Right lobe of liver (tissue), 6 donors: ENCODE data around the gene ZBTB12. TPM values are rescaled to one million over a fixed set of nuclear protein-coding genes. Genes with fewer than 3 reads are reported as not detected.

Experiments
- ATAC-seq, 4 donors: fragments of 200-7000 bp; cut with Tn5 transposase; one replicate each; pipeline ENCODE4 v1.9.1; 2020; ENCODE audit warnings: mild to moderate bottlenecking in 4 of 4, moderate library complexity in 4 of 4
- DNase-seq, 3 donors: peaks; one replicate each; pipeline ENCODE4 v3.0.0-alpha.2; 2020
- H3K27ac ChIP-seq, 3 donors: fragments of 200-600 bp; one replicate each; pipeline ENCODE4 v1.8.0; 2022
- H3K27me3 ChIP-seq, 2 donors: fragments of 200-600 bp; one replicate each; pipeline ENCODE4 v1.8.0; 2022
- H3K36me3 ChIP-seq, 4 donors: fragments of 200-600 bp; sonication (generic) in 1 of 4; one replicate each; pipeline versions ENCODE4 v1.5.1 to v1.8.0; 2017 to 2022; ENCODE audit warnings: control low read depth in 1 of 4
- H3K4me1 ChIP-seq, 4 donors: fragments of 200-600 bp; sonication (generic) in 1 of 4; one replicate each; pipeline versions ENCODE4 v1.5.1 to v1.8.0; 2017 to 2022; ENCODE audit warnings: control low read depth in 1 of 4
- H3K4me3 ChIP-seq, 3 donors: fragments of 200-600 bp; one replicate each; pipeline ENCODE4 v1.8.0; 2022
- H3K9me3 ChIP-seq, 4 donors: fragments of 200-600 bp; sonication (generic) in 1 of 4; one replicate each; pipeline versions ENCODE4 v1.5.1 to v1.8.0; 2017 to 2022; ENCODE audit warnings: control low read depth in 1 of 4
- CTCF ChIP-seq, 4 donors: fragments of 200-600 bp in 3 of 4; fragments of 450-650 bp in 1 of 4; IDR thresholded peaks; one replicate each; pipeline versions ENCODE4 v1.5.1 to v1.8.0; 2016 to 2022; ENCODE audit warnings: antibody characterized with exemption in 4 of 4, mild to moderate bottlenecking in 2 of 4
- POLR2A ChIP-seq: fragments of 450-650 bp; IDR thresholded peaks from one replicate; pipeline ENCODE4 v1.6.1; 2017; ENCODE audit warnings: antibody characterized with exemption, mild to moderate bottlenecking
- WGBS: methylation state at CpG from one replicate; pipeline ENCODE4 v1.1.6; 2018; ENCODE audit warnings: low coverage, low lambda C conversion rate; ENCODE audit not compliant: insufficient coverage; ENCODE audit errors: missing lambda C conversion rate; 5-methylcytosine and 5-hydroxymethylcytosine counted together
- intact Hi-C, 2 donors: fragments of 100-400 bp; cut with DNase I; formaldehyde crosslinking; loops; one replicate each; pipeline versions ENCODE4 v1.11.2 to v1.14.1; 2022
- total RNA-seq, 6 experiments: library from RNA; depleted of rRNA in 2 of 6; stranded (reverse); fragments of >200 nt in 2 of 6; fragmentation: NEBNext Ultra II Directional in 3 of 6; extraction: Animal tissue kit (Norgen Biotek cat#: 25700) in 3 of 6; gene quantifications; one replicate each; pipeline versions ENCODE4 v1.1.0 to v1.2.4, GENCODE V29; 2016 to 2023
- donor health status: DM: no; HTN: yes; CAD: no.
- donor health status: DM: no; HTN: no; CAD: no.
- donor health status: DM: no; HTN: no; CAD: no.
- donor health status: DM: no; HTN: yes; CAD: no.
- donor health status: DM: no; HTN: yes; CAD: no.

ZBTB12 gene
- total RNA-seq, 6 experiments from 2014 or later = 0.25 to 0.82 (median 0.51) TPM; not detected in 1

GRCh38 chr6:31876357-31876756 lies 25.5 kb downstream of the ZBTB12 start:
- H3K27ac ChIP-seq = no peak overlapping the region
- peaks cover 0 to 9% (median 0%) of the 10 kb centered on the region in 4 donors for H3K36me3 ChIP-seq
- no peaks in the 10 kb centered on the region for H3K4me1 ChIP-seq
- H3K4me3 ChIP-seq = no peak overlapping the region
- DNase-seq (no peak), ATAC-seq (no peak)
- intact Hi-C loops = loop anchor here in 1 of 2 donors (10.0 kb wide), 1 partner anchor 202 kb away; no protein-coding TSS in a partner anchor
- TF ChIP-seq CTCF (IDR thresholded peaks at IDR 0.05) = no peak
- no peak for TF ChIP-seq POLR2A
- no peaks in the 10 kb centered on the region for H3K27me3 ChIP-seq
- no peaks in the 10 kb centered on the region for H3K9me3 ChIP-seq
- WGBS = 87% methylated on average over 7 of the region's 7 CpGs

- no peak for DNase-seq
- no peak for ATAC-seq
- H3K4me1 ChIP-seq = no peaks in the 10 kb centered on the region
- peaks cover 0 to 4% (median 0%) of the 10 kb centered on the region in 4 donors for H3K36me3 ChIP-seq
- H3K27me3 ChIP-seq = no peaks in the 10 kb centered on the region
- intact Hi-C loops = loop anchor here in 1 of 2 donors (10.0 kb wide), 1 partner anchor 201 kb away; no protein-coding TSS in a partner anchor
- no peak overlapping the region for H3K27ac ChIP-seq
- 57% methylated on average over 4 of the region's 5 CpGs for WGBS
- no peak overlapping the region for H3K4me3 ChIP-seq
- H3K9me3 ChIP-seq = no peaks in the 10 kb centered on the region
- TF ChIP-seq CTCF (IDR thresholded peaks at IDR 0.05) = no peak
- TF ChIP-seq POLR2A = no peak
Observed at GRCh38 chr6:31875877-31876276, 26.0 kb downstream of the ZBTB12 start.

GRCh38 chr6:31874836-31875572 lies 26.9 kb downstream of the ZBTB12 start:
- DNase-seq (no peak), ATAC-seq (no peak)
- Histone ChIP-seq H3K27ac (no peak overlapping the region), H3K4me3 (no peak overlapping the region), H3K4me1 (no peaks in the 10 kb centered on the region), H3K27me3 (no peaks in the 10 kb centered on the region), H3K9me3 (no peaks in the 10 kb centered on the region), H3K36me3 (peaks cover 0 to 3% (median 0%) of the 10 kb centered on the region in 4 donors)
- WGBS = 79% methylated on average over 4 of the region's 5 CpGs
- intact Hi-C loops = loop anchor here in 1 of 2 donors (10.0 kb wide), 1 partner anchor 200 kb away; no protein-coding TSS in a partner anchor
- no peak for TF ChIP-seq CTCF (IDR thresholded peaks at IDR 0.05)
- no peak for TF ChIP-seq POLR2A

GRCh38 chr6:31874084-31874670 lies 27.7 kb downstream of the ZBTB12 start:
- H3K27me3 ChIP-seq = no peaks in the 10 kb centered on the region
- no peaks in the 10 kb centered on the region for H3K4me1 ChIP-seq
- 35% methylated on average over 3 of the region's 4 CpGs for WGBS
- DNase-seq (no peak), ATAC-seq (no peak)
- no peak overlapping the region for H3K27ac ChIP-seq
- intact Hi-C loops = loop anchor here in 1 of 2 donors (10.0 kb wide), 1 partner anchor 199 kb away; no protein-coding TSS in a partner anchor
- no peaks in the 10 kb centered on the region for H3K36me3 ChIP-seq
- no peak for TF ChIP-seq CTCF (IDR thresholded peaks at IDR 0.05)
- no peak overlapping the region for H3K4me3 ChIP-seq
- no peaks in the 10 kb centered on the region for H3K9me3 ChIP-seq
